ENCODE results near the gene CHCHD5. TPM values are rescaled to one million over a fixed set of nuclear protein-coding genes. Genes with fewer than 3 reads are reported as not detected.
A peak's percentile ranks its signal among the peaks of the same experiment; 100 is the strongest.

Gene CHCHD5
- total RNA-seq, 1 donor from 2014 or later: 22.7 TPM

- no peak overlapping the region for H3K27ac Mint-ChIP-seq (ENCODE audit: unreplicated experiment)
- no peaks in the 10 kb centered on the region for H3K27me3 Mint-ChIP-seq (ENCODE audit: low read depth)
- H3K4me1 Mint-ChIP-seq (ENCODE audit: low read depth): peaks cover 19% of the 10 kb centered on the region
- H3K36me3 Mint-ChIP-seq (ENCODE audit: low read depth): peaks cover 8% of the 10 kb centered on the region
- no peak for TF ChIP-seq CTCF (IDR thresholded peaks at IDR 0.05)
- no peaks in the 10 kb centered on the region for H3K9me3 Mint-ChIP-seq (ENCODE audit: low read depth)
- DNase-seq (ENCODE audit: low spot score): no peak
- H3K4me3 Mint-ChIP-seq (ENCODE audit: unreplicated experiment): no peak overlapping the region
Observed at GRCh38 chr2:112588611-112589045, 4.2 kb downstream of the CHCHD5 start.

- no peak for TF ChIP-seq CTCF (IDR thresholded peaks at IDR 0.05)
- peaks cover 7% of the 10 kb centered on the region for H3K4me1 Mint-ChIP-seq (ENCODE audit: low read depth)
- DNase-seq (ENCODE audit: low spot score): no peak
- peaks cover 8% of the 10 kb centered on the region for H3K36me3 Mint-ChIP-seq (ENCODE audit: low read depth)
- H3K27me3 Mint-ChIP-seq (ENCODE audit: low read depth): no peaks in the 10 kb centered on the region
- no peak overlapping the region for H3K27ac Mint-ChIP-seq (ENCODE audit: unreplicated experiment)
- no peak overlapping the region for H3K4me3 Mint-ChIP-seq (ENCODE audit: unreplicated experiment)
- no peaks in the 10 kb centered on the region for H3K9me3 Mint-ChIP-seq (ENCODE audit: low read depth)
Observed at GRCh38 chr2:112591413-112591812, 7.0 kb downstream of the CHCHD5 start.

- H3K27me3 Mint-ChIP-seq (ENCODE audit: low read depth): no peaks in the 10 kb centered on the region
- no peaks in the 10 kb centered on the region for H3K9me3 Mint-ChIP-seq (ENCODE audit: low read depth)
- H3K4me1 Mint-ChIP-seq (ENCODE audit: low read depth): no peaks in the 10 kb centered on the region
- no peak for TF ChIP-seq CTCF (IDR thresholded peaks at IDR 0.05)
- H3K4me3 Mint-ChIP-seq (ENCODE audit: unreplicated experiment): no peak overlapping the region
- no peak for DNase-seq (ENCODE audit: low spot score)
- peaks cover 2% of the 10 kb centered on the region for H3K36me3 Mint-ChIP-seq (ENCODE audit: low read depth)
- no peak overlapping the region for H3K27ac Mint-ChIP-seq (ENCODE audit: unreplicated experiment)
Observed at GRCh38 chr2:112593736-112594135, 9.3 kb downstream of the CHCHD5 start.

GRCh38 chr2:112597537-112598322, 13.3 kb downstream of the CHCHD5 start:
- no peak overlapping the region for H3K27ac Mint-ChIP-seq (ENCODE audit: unreplicated experiment)
- peaks cover 17% of the 10 kb centered on the region for H3K4me1 Mint-ChIP-seq (ENCODE audit: low read depth)
- DNase-seq (ENCODE audit: low spot score): no peak
- no peaks in the 10 kb centered on the region for H3K27me3 Mint-ChIP-seq (ENCODE audit: low read depth)
- H3K9me3 Mint-ChIP-seq (ENCODE audit: low read depth): no peaks in the 10 kb centered on the region
- H3K36me3 Mint-ChIP-seq (ENCODE audit: low read depth): no peaks in the 10 kb centered on the region
- no peak for TF ChIP-seq CTCF (IDR thresholded peaks at IDR 0.05)
- H3K4me3 Mint-ChIP-seq (ENCODE audit: unreplicated experiment): no peak overlapping the region

- Mint-ChIP-seq H3K27me3 (ENCODE audit: low read depth) (no peaks in the 10 kb centered on the region), H3K4me3 (ENCODE audit: unreplicated experiment) (no peak overlapping the region), H3K9me3 (ENCODE audit: low read depth) (no peaks in the 10 kb centered on the region), H3K36me3 (ENCODE audit: low read depth) (no peaks in the 10 kb centered on the region), H3K4me1 (ENCODE audit: low read depth) (peaks cover 17% of the 10 kb centered on the region), H3K27ac (ENCODE audit: unreplicated experiment) (peak overlapping the region; percentile 57)
- DNase-seq (ENCODE audit: low spot score): no peak
- TF ChIP-seq CTCF (IDR thresholded peaks at IDR 0.05): no peak
Observed at GRCh38 chr2:112600634-112601033, 16.2 kb downstream of the CHCHD5 start.

Data from chondrocyte (in vitro differentiated cells).